Measurements from ENCODE around the gene BANP.

BANP gene

DNA sequence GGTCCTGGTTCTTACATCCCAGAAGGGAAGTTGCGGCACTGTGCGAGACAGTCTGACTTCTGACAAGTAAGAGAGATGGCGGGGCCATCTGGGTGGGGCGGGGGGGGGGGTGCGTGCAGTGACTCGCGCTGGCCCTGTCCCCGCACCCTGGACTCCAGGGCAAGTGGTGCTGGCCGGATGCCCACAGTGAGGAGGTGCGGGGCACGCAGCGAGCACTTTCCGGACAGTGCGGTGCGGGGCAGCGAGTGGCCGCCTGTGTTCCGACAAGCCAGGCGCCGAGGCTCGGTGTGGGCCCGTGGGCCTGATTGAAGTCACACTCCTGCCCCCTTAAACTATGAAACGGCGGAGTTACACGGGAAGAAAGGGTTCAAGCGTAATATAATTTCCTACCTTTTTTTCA is 106.4 kb downstream of the BANP start:
- Histone ChIP-seq H3K27me3 (replicated peaks; ENCODE audit: control insufficient read depth, insufficient read depth, low read length, poor library complexity, severe bottlenecking) (no peaks in the 10 kb centered on the region), H3K27ac (ENCODE audit: insufficient read depth, low read length, poor library complexity, severe bottlenecking) (no peak overlapping the region), H3K4me3 (ENCODE audit: insufficient read depth, low read depth, low read length, poor library complexity, severe bottlenecking) (no peak overlapping the region), H3K4me1 (ENCODE audit: control insufficient read depth, insufficient read depth, low read length, poor library complexity, severe bottlenecking) (no peaks in the 10 kb centered on the region), H3K36me3 (ENCODE audit: control insufficient read depth, insufficient read depth, low read length) (peaks cover 24% of the 10 kb centered on the region), H3K9me3 (ENCODE audit: control insufficient read depth, low read length) (no peaks in the 10 kb centered on the region)
- no peak for DNase-seq

DNA sequence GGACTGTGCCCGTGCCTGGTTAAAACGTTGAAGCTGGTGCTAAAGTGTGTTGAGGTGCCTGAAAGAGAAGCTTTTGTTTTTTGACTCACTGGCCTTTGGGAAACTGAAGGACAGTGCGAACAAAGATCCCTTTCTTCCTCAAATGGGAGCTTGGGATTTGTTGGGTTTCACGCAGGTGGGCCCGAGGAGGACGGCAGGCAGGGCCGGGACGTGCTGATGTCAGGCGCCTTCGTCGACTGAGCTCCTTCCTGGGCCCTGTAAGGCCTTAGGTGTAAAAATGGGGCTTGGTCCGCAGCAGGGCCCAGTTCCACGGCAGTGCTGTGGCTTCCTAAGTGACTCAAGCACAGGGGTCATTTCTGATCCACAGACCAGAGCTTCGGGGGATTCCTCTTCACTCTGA is 106.9 kb downstream of the BANP start:
- H3K27ac ChIP-seq (ENCODE audit: insufficient read depth, low read length, poor library complexity, severe bottlenecking) = no peak overlapping the region
- DNase-seq = no peak
- no peaks in the 10 kb centered on the region for H3K27me3 ChIP-seq (replicated peaks; ENCODE audit: control insufficient read depth, insufficient read depth, low read length, poor library complexity, severe bottlenecking)
- H3K4me1 ChIP-seq (ENCODE audit: control insufficient read depth, insufficient read depth, low read length, poor library complexity, severe bottlenecking) = no peaks in the 10 kb centered on the region
- no peak overlapping the region for H3K4me3 ChIP-seq (ENCODE audit: insufficient read depth, low read depth, low read length, poor library complexity, severe bottlenecking)
- H3K36me3 ChIP-seq (ENCODE audit: control insufficient read depth, insufficient read depth, low read length) = peaks cover 25% of the 10 kb centered on the region
- H3K9me3 ChIP-seq (ENCODE audit: control insufficient read depth, low read length) = no peaks in the 10 kb centered on the region

DNA sequence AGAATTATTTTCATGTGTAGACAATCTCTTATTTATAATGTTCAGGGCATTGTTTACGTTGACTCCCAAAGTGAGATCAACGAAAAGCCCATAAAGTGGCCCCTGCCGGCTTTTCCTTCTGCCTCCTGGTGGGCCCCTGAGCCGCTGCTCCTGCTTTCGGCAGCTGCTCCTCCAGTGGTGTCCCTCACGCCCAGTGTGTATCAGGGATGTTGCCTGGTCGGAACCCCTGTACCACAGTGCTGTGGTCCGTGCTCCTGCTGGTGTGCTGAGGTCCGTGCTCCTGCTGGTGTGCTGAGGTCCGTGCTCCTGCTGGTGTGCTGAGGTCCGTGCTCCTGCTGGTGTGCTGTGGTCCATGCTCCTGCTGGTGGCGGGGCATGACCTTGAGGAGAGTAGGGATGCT is 107.6 kb downstream of the BANP start:
- H3K27me3 ChIP-seq (replicated peaks; ENCODE audit: control insufficient read depth, insufficient read depth, low read length, poor library complexity, severe bottlenecking) = no peaks in the 10 kb centered on the region
- no peak for DNase-seq
- no peak overlapping the region for H3K27ac ChIP-seq (ENCODE audit: insufficient read depth, low read length, poor library complexity, severe bottlenecking)
- H3K36me3 ChIP-seq (ENCODE audit: control insufficient read depth, insufficient read depth, low read length) = peaks cover 26% of the 10 kb centered on the region
- no peak overlapping the region for H3K4me3 ChIP-seq (ENCODE audit: insufficient read depth, low read depth, low read length, poor library complexity, severe bottlenecking)
- H3K4me1 ChIP-seq (ENCODE audit: control insufficient read depth, insufficient read depth, low read length, poor library complexity, severe bottlenecking) = no peaks in the 10 kb centered on the region
- H3K9me3 ChIP-seq (ENCODE audit: control insufficient read depth, low read length) = no peaks in the 10 kb centered on the region

DNA sequence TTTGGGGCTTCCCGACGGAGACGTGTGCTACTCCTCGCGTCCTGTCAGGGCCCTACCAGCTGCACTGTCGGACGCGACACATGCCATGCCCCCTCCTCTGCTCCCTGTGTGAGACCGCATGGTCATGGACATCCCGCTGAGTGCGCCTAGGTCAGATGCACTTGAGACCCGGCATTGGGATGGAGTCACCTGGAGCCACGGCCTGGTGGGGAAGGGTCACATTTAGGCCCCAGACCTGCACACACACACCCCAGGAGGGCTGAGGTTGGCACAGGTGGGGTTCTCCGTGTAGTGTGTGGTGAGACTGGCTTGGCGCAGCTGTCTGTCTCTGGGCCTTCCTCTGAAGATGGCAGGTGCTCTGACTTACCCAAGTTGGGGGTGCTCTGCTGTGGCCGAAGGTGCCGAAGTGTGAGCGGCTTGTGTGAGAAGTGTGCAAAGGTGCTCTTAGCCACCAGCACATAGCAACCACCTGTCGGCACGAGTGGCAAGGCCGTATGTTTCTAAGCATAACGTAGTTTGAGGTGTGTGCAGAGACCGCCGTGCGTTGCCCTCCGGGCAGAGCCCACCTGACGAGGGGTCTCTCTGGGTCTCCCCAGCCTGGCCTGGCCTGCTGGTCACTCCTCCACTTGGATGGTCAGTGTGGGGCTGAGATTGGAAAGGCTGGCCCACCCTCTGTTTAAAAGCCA is 108.6 kb downstream of the BANP start:
- Histone ChIP-seq H3K27me3 (replicated peaks; ENCODE audit: control insufficient read depth, insufficient read depth, low read length, poor library complexity, severe bottlenecking) (no peaks in the 10 kb centered on the region), H3K9me3 (ENCODE audit: control insufficient read depth, low read length) (no peaks in the 10 kb centered on the region), H3K4me1 (ENCODE audit: control insufficient read depth, insufficient read depth, low read length, poor library complexity, severe bottlenecking) (no peaks in the 10 kb centered on the region), H3K27ac (ENCODE audit: insufficient read depth, low read length, poor library complexity, severe bottlenecking) (no peak overlapping the region), H3K4me3 (ENCODE audit: insufficient read depth, low read depth, low read length, poor library complexity, severe bottlenecking) (no peak overlapping the region), H3K36me3 (ENCODE audit: control insufficient read depth, insufficient read depth, low read length) (peaks cover 26% of the 10 kb centered on the region)
- no peak for DNase-seq

DNA sequence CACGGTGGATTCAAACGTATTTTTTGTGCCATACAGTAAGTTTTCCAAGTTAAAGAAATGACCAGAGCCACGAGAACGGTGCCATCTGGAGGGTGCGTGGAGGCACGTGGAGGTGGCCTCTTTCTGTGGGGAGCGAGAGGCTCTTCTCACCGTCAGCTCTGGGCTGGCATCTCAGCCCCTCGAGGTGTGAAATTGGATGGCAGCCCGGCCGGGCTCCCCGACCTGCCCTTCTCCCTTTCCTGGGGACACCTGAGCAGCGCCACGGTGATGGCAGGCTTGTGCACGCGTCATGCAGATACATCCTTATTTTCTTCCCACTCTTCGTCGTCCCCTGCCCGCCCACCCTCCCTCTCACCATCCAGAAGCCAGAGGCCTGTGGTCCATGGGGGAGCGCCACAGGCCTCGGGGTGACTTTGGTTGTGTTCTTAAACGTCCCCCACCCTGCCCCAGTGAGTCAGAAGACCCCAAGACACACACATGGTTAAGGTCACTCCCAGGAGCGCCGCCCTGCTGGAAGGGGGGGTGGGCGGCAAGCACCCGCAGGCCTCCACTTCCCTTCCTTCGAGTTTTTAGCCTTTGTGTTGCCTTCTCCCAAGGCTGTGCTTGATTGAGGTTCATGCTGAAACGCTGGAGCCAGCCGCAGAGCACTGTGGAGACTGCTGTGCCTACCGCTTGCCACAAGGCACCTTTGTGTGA is 109.4 kb downstream of the BANP start:
- Histone ChIP-seq H3K36me3 (ENCODE audit: control insufficient read depth, insufficient read depth, low read length) (peaks cover 31% of the 10 kb centered on the region), H3K4me3 (ENCODE audit: insufficient read depth, low read depth, low read length, poor library complexity, severe bottlenecking) (no peak overlapping the region), H3K27ac (ENCODE audit: insufficient read depth, low read length, poor library complexity, severe bottlenecking) (no peak overlapping the region), H3K4me1 (ENCODE audit: control insufficient read depth, insufficient read depth, low read length, poor library complexity, severe bottlenecking) (no peaks in the 10 kb centered on the region), H3K27me3 (replicated peaks; ENCODE audit: control insufficient read depth, insufficient read depth, low read length, poor library complexity, severe bottlenecking) (no peaks in the 10 kb centered on the region), H3K9me3 (ENCODE audit: control insufficient read depth, low read length) (no peaks in the 10 kb centered on the region)
- DNase-seq = no peak

DNA sequence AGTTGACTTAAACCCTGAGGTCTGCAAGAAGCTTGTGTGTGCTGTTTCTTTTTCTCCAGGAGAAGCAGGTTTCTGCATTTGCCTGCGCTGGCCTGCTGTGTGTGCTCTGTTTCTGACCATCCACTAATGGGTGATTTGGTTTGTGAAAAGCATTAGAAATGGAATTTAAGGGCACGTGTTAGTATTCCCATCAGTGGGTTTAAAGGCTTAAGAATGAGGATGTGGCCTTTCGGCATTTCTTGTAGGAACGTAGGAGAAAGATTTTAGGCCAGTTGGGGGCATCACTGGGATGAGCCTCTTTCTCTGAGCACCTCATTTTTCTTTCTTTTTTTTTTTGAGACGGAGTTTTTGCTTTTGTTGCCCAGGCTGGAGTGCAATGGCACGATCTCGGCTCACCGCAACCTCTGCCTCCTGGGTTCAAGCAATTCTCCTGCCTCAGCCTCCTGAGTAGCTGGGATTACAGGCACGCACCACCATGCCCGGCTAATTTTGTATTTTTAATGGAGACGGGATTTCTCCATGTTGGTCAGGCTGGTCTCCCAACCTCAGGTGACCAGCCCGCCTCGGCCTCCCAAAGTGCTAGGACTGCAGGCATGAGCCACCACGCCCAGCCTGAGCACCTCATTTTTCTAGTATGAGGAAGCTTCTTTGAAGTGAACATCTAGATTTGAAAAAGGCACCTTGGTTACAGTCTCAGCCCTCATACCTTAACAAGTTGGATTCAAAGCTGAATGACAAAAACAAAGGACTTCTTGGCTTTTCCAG is 110.3 kb downstream of the BANP start:
- H3K4me1 ChIP-seq (ENCODE audit: control insufficient read depth, insufficient read depth, low read length, poor library complexity, severe bottlenecking) = no peaks in the 10 kb centered on the region
- DNase-seq = no peak
- peaks cover 35% of the 10 kb centered on the region for H3K36me3 ChIP-seq (ENCODE audit: control insufficient read depth, insufficient read depth, low read length)
- no peak overlapping the region for H3K4me3 ChIP-seq (ENCODE audit: insufficient read depth, low read depth, low read length, poor library complexity, severe bottlenecking)
- no peaks in the 10 kb centered on the region for H3K9me3 ChIP-seq (ENCODE audit: control insufficient read depth, low read length)
- no peaks in the 10 kb centered on the region for H3K27me3 ChIP-seq (replicated peaks; ENCODE audit: control insufficient read depth, insufficient read depth, low read length, poor library complexity, severe bottlenecking)
- no peak overlapping the region for H3K27ac ChIP-seq (ENCODE audit: insufficient read depth, low read length, poor library complexity, severe bottlenecking)

DNA sequence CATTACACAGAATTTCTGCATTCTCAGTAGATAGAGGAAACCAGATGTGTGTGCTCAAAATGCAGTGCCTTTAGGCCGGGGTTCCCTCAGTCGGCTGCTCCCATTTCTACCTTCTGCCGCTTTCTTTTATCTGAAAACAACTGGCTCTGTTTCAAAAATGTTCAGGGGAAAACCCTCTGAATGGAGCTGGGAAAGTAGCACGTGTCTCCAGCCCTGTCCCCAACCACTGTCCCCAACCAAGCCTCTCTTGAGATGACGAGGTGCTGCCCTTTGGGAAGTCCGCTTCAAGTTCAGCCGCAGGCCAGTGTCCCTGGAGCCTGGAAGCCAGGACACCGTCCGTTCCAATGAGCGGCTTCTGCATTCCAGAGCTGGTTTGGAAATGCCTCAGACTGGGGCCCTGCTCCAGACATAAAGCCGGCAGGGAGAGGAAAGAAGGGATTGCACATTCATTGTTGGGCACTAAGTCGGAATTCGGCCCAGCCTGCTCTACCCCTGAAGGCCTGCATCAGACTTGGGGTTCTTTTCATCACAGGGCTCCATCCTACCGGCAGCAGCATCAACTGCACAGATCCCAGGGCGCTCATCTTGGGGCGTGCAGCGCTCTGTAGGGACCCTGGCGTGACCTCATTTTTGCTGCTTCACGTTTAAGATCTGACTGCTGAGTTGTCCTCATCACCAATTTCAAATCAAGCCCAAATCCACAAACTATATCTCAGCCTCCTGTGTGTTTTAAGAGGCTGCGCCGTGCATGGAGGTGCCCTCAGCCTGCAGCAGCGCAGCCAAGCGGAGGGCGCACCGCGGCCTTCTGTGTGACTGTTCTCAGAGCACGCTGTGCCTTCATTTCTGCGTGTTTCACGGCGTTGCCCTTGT is 111.3 kb downstream of the BANP start:
- no peaks in the 10 kb centered on the region for H3K27me3 ChIP-seq (replicated peaks; ENCODE audit: control insufficient read depth, insufficient read depth, low read length, poor library complexity, severe bottlenecking)
- no peak overlapping the region for H3K4me3 ChIP-seq (ENCODE audit: insufficient read depth, low read depth, low read length, poor library complexity, severe bottlenecking)
- H3K4me1 ChIP-seq (ENCODE audit: control insufficient read depth, insufficient read depth, low read length, poor library complexity, severe bottlenecking) = no peaks in the 10 kb centered on the region
- no peak overlapping the region for H3K27ac ChIP-seq (ENCODE audit: insufficient read depth, low read length, poor library complexity, severe bottlenecking)
- DNase-seq = no peak
- peaks cover 39% of the 10 kb centered on the region for H3K36me3 ChIP-seq (ENCODE audit: control insufficient read depth, insufficient read depth, low read length)
- no peaks in the 10 kb centered on the region for H3K9me3 ChIP-seq (ENCODE audit: control insufficient read depth, low read length)

DNA sequence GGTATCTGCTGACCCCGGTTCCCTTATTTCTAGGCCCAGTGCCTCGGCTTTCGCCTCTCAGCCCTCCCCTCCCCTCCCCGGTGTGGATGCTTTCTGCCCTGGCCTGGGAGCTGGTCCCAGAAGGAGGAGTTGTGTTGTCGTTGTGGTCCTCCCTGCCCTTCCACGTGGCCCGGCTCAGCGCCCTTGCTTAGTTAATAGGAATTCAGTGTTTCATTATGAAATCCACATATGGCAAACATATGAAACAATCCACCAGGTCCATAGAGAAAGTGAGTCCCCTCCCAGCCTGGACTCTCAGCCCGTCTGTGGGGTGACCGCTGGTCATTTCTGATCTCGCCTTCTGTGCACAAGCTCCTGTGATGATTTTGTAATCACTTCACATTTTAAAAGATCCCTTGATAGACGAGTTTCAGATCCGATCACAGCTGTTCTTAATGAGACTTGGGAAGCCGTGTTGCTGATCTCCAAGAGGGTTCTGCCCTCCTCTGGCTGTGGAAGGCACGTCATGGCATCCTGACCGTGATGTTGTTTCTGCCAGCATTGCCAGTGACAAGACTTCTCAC is 112.1 kb downstream of the BANP start:
- Histone ChIP-seq H3K36me3 (ENCODE audit: control insufficient read depth, insufficient read depth, low read length) (peaks cover 38% of the 10 kb centered on the region), H3K27ac (ENCODE audit: insufficient read depth, low read length, poor library complexity, severe bottlenecking) (no peak overlapping the region), H3K4me1 (ENCODE audit: control insufficient read depth, insufficient read depth, low read length, poor library complexity, severe bottlenecking) (no peaks in the 10 kb centered on the region), H3K4me3 (ENCODE audit: insufficient read depth, low read depth, low read length, poor library complexity, severe bottlenecking) (no peak overlapping the region), H3K27me3 (replicated peaks; ENCODE audit: control insufficient read depth, insufficient read depth, low read length, poor library complexity, severe bottlenecking) (no peaks in the 10 kb centered on the region), H3K9me3 (ENCODE audit: control insufficient read depth, low read length) (no peaks in the 10 kb centered on the region)
- no peak for DNase-seq

DNA sequence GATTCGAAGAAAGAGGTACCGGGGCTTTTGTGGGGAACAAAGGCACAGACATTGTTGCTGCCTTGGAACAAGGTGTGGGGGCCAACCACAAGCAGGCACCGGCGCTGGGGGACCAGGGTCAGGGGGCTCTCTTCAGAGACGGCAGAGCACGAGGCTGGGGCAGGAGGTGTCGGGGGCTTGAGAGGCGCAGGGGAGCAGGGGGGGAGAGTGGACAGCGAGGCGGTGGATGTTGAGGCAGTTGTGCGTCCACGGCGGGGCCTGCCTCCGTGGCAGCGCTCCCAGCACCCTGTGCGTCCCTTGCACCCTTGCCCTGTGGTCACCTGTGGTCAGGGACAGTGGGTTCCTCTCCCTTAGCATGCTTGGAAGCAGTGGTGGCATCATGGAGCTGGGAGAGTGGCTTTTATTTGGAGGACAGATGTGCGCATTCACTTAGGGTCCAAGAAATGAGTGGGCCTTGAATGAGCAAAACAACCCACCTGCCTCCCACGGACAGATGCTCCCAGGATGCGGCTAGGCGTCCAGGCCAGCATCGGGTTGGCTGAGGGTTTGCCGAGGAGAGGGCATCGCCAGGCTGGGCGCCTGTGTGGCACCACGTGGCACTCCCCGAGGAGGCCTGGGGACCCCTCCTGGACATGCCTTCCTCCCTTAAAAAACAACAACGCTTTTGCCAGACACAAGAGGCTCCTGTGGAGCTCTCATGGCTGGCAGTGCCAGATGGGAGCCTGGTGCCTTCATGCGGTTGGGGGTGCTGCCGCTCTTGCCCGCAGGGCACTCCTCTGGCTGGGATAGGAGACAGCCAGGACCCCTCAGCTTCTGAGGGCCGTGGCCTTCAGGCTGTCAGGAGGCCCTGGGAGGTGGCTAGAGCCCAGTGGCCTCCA is 113.0 kb downstream of the BANP start:
- no peak overlapping the region for H3K27ac ChIP-seq (ENCODE audit: insufficient read depth, low read length, poor library complexity, severe bottlenecking)
- DNase-seq = no peak
- H3K4me3 ChIP-seq (ENCODE audit: insufficient read depth, low read depth, low read length, poor library complexity, severe bottlenecking) = no peak overlapping the region
- no peaks in the 10 kb centered on the region for H3K4me1 ChIP-seq (ENCODE audit: control insufficient read depth, insufficient read depth, low read length, poor library complexity, severe bottlenecking)
- H3K9me3 ChIP-seq (ENCODE audit: control insufficient read depth, low read length) = no peaks in the 10 kb centered on the region
- no peaks in the 10 kb centered on the region for H3K27me3 ChIP-seq (replicated peaks; ENCODE audit: control insufficient read depth, insufficient read depth, low read length, poor library complexity, severe bottlenecking)
- H3K36me3 ChIP-seq (ENCODE audit: control insufficient read depth, insufficient read depth, low read length) = peaks cover 37% of the 10 kb centered on the region

Measured in effector memory CD4-positive, alpha-beta T cell (primary cell).